ENCODE results near the gene ARL13B. TPM values are rescaled to one million over a fixed set of nuclear protein-coding genes. Genes with fewer than 3 reads are reported as not detected.

ARL13B gene
- total and polyA plus RNA-seq, 2 donors (not counting 1 experiment from before 2014, with no cell fraction given): 1.3 to 12.9 TPM

- H3K4me3 ChIP-seq (ENCODE audit: control extremely low read depth in 1 of 5, extremely low read depth in 1 of 5, insufficient read depth in 1 of 5, low read depth in 2 of 5, low read length in 4 of 5): peak overlapping the region in 1 of 5 experiments; percentile 26
- WGBS (ENCODE audit: insufficient coverage): no CpG with 5 or more reads among the region's 4 CpGs
- H3K9ac ChIP-seq (ENCODE audit: low read length): no peak overlapping the region
- peak overlapping the region; percentile 65 for H3K4me2 ChIP-seq (replicated peaks; ENCODE audit: low read depth, low read length, poor library complexity, severe bottlenecking)
- POLR2A ChIA-PET: no interaction called here
- TF ChIP-seq EZH2 (IDR thresholded peaks at IDR 0.05; ENCODE audit: borderline replicate concordance, insufficient read depth, low read depth, low read length, poor library complexity, severe bottlenecking): no peak
- TF ChIP-seq, protein P1, sequence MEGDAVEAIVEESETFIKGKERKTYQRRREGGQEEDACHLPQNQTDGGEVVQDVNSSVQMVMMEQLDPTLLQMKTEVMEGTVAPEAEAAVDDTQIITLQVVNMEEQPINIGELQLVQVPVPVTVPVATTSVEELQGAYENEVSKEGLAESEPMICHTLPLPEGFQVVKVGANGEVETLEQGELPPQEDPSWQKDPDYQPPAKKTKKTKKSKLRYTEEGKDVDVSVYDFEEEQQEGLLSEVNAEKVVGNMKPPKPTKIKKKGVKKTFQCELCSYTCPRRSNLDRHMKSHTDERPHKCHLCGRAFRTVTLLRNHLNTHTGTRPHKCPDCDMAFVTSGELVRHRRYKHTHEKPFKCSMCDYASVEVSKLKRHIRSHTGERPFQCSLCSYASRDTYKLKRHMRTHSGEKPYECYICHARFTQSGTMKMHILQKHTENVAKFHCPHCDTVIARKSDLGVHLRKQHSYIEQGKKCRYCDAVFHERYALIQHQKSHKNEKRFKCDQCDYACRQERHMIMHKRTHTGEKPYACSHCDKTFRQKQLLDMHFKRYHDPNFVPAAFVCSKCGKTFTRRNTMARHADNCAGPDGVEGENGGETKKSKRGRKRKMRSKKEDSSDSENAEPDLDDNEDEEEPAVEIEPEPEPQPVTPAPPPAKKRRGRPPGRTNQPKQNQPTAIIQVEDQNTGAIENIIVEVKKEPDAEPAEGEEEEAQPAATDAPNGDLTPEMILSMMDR (IDR thresholded peaks at IDR 0.05): peak; percentile 89
- no peaks in the 10 kb centered on the region for H3K4me1 ChIP-seq (ENCODE audit: control insufficient read depth in 2 of 2, insufficient read depth in 2 of 2, low read length in 2 of 2)
- H3K27ac ChIP-seq (ENCODE audit: low read length in 2 of 2): no peak overlapping the region
- Mint-ChIP-seq H3K4me3 (peak overlapping the region; percentile 20), H3K27ac (no peak overlapping the region), H3K27me3 (no peaks in the 10 kb centered on the region), H3K9me3 (ENCODE audit: insufficient read depth) (no peaks in the 10 kb centered on the region), H3K4me1 (peaks cover 3% of the 10 kb centered on the region)
- H3K36me3 ChIP-seq (replicated peaks in 1 of 2; ENCODE audit: control extremely low read depth in 1 of 2, control insufficient read depth in 1 of 2, extremely low read depth in 1 of 2, insufficient read depth in 2 of 2, low read length in 1 of 2): no peaks in the 10 kb centered on the region
- H3K27me3 ChIP-seq (replicated peaks in 1 of 4; ENCODE audit: control extremely low read depth in 1 of 4, control insufficient read depth in 3 of 4, insufficient read depth in 4 of 4, low read length in 3 of 4): no peaks in the 10 kb centered on the region
- H4K20me1 ChIP-seq (ENCODE audit: control insufficient read depth, insufficient read depth, low read length, poor library complexity, severe bottlenecking): no peaks in the 10 kb centered on the region
- H3K79me2 ChIP-seq (ENCODE audit: control insufficient read depth, insufficient read depth, low read length): no peaks in the 10 kb centered on the region
- peak overlapping the region; percentile 43 for H2AFZ ChIP-seq (ENCODE audit: insufficient read depth, low read depth, low read length, poor library complexity, severe bottlenecking)
- CTCF ChIA-PET: interaction anchor here (0.7 to 5.4 kb wide), 13 partner anchors 19 to 1234 kb away, joined by 3 to 61 read pairs (median 3); partner anchors contain the start of genes DHFR2 and NSUN3
- H3K9me3 ChIP-seq (ENCODE audit: control extremely low read depth in 1 of 3, control insufficient read depth in 2 of 3, insufficient read depth in 1 of 3, low read length in 2 of 3): no peaks in the 10 kb centered on the region
- intact Hi-C loops (cut with micrococcal nuclease): loop anchor here (1.0 to 10.0 kb wide), 3 partner anchors 24 to 240 kb away; partner anchors contain the start of gene ARL13B
- DNase-seq (peak; percentile 64), ATAC-seq (ENCODE audit: low read depth) (peak; percentile 54)
Measured at GRCh38 chr3:94004301-94004910, 24.5 kb downstream of the ARL13B start.

GRCh38 chr3:94008253-94008652 lies 28.3 kb downstream of the ARL13B start:
- POLR2A ChIA-PET: no interaction called here
- no peak overlapping the region for H2AFZ ChIP-seq (ENCODE audit: insufficient read depth, low read depth, low read length, poor library complexity, severe bottlenecking)
- Mint-ChIP-seq H3K4me1 (peaks cover 3% of the 10 kb centered on the region), H3K27me3 (no peaks in the 10 kb centered on the region), H3K27ac (no peak overlapping the region), H3K4me3 (no peak overlapping the region), H3K9me3 (ENCODE audit: insufficient read depth) (no peaks in the 10 kb centered on the region)
- no peak overlapping the region for H3K4me3 ChIP-seq (ENCODE audit: control extremely low read depth in 1 of 5, extremely low read depth in 1 of 5, insufficient read depth in 1 of 5, low read depth in 2 of 5, low read length in 4 of 5)
- CTCF ChIA-PET: interaction anchor here (0.9 to 1.5 kb wide), 3 partner anchors 12 to 61 kb away, joined by 3 to 10 read pairs (median 3); no protein-coding TSS in a partner anchor
- no peaks in the 10 kb centered on the region for H3K36me3 ChIP-seq (replicated peaks in 1 of 2; ENCODE audit: control extremely low read depth in 1 of 2, control insufficient read depth in 1 of 2, extremely low read depth in 1 of 2, insufficient read depth in 2 of 2, low read length in 1 of 2)
- no peak for TF ChIP-seq EZH2 (IDR thresholded peaks at IDR 0.05; ENCODE audit: borderline replicate concordance, insufficient read depth, low read depth, low read length, poor library complexity, severe bottlenecking)
- TF ChIP-seq, protein P1 (IDR thresholded peaks at IDR 0.05): no peak
- H3K9ac ChIP-seq (ENCODE audit: low read length): no peak overlapping the region
- H3K79me2 ChIP-seq (ENCODE audit: control insufficient read depth, insufficient read depth, low read length): no peaks in the 10 kb centered on the region
- no peak for ATAC-seq (ENCODE audit: low read depth)
- no peaks in the 10 kb centered on the region for H3K9me3 ChIP-seq (ENCODE audit: control extremely low read depth in 1 of 3, control insufficient read depth in 2 of 3, insufficient read depth in 1 of 3, low read length in 2 of 3)
- H3K27me3 ChIP-seq (replicated peaks in 1 of 4; ENCODE audit: control extremely low read depth in 1 of 4, control insufficient read depth in 3 of 4, insufficient read depth in 4 of 4, low read length in 3 of 4): no peaks in the 10 kb centered on the region
- H3K4me1 ChIP-seq (ENCODE audit: control insufficient read depth in 2 of 2, insufficient read depth in 2 of 2, low read length in 2 of 2): no peaks in the 10 kb centered on the region
- no CpG with 5 or more reads among the region's 2 CpGs for WGBS (ENCODE audit: insufficient coverage)
- intact Hi-C loops (cut with micrococcal nuclease): loop anchor here (10.0 kb wide), 1 partner anchor 237 kb away; no protein-coding TSS in a partner anchor
- H4K20me1 ChIP-seq (ENCODE audit: control insufficient read depth, insufficient read depth, low read length, poor library complexity, severe bottlenecking): no peaks in the 10 kb centered on the region
- no peak overlapping the region for H3K27ac ChIP-seq (ENCODE audit: low read length in 2 of 2)
- H3K4me2 ChIP-seq (replicated peaks; ENCODE audit: low read depth, low read length, poor library complexity, severe bottlenecking): no peak overlapping the region
- no peak for DNase-seq
